Nucleus accumbens (tissue), 56 donors: ENCODE results near the gene PXN.

Source experiments
- DNase-seq, 56 donors: peaks; one replicate each; lab custom pipeline; 2025; lab: John Stamatoyannopoulos, UW

The PXN gene

GRCh38 chr12:120183211-120183631, 82.3 kb downstream of the PXN start:
- DNase-seq, result no peak

- no peak for DNase-seq
These were observed 83.4 kb downstream of the PXN start for GRCh38 chr12:120181991-120182631.

- DNase-seq, result no peak
These were observed 84.6 kb downstream of the PXN start for GRCh38 chr12:120180975-120181374.

- no peak for DNase-seq
These were observed 90.0 kb downstream of the PXN start for GRCh38 chr12:120175537-120175936.

- no peak for DNase-seq
These were observed 90.5 kb downstream of the PXN start for GRCh38 chr12:120175062-120175461.

- DNase-seq, result no peak
These were observed 93.5 kb downstream of the PXN start for GRCh38 chr12:120172053-120172452.

GRCh38 chr12:120170631-120171030, 94.9 kb downstream of the PXN start:
- no peak for DNase-seq

GRCh38 chr12:120169946-120170345, 95.6 kb downstream of the PXN start:
- DNase-seq, result no peak

GRCh38 chr12:120168337-120168736, 97.2 kb downstream of the PXN start:
- DNase-seq, result no peak

- peak in 20 of 56 donors; percentile 0 to 70 (median 18) for DNase-seq
These were observed 97.9 kb downstream of the PXN start for GRCh38 chr12:120167529-120168095.

- no peak for DNase-seq
These were observed 101.2 kb downstream of the PXN start for GRCh38 chr12:120164293-120164692.

- no peak for DNase-seq
These were observed 102.8 kb downstream of the PXN start for GRCh38 chr12:120162763-120163162.

GRCh38 chr12:120161852-120162251, 103.7 kb downstream of the PXN start:
- DNase-seq, result no peak
